Pancreas (tissue), 10 donors: Measurements from ENCODE around the gene MYADML2. TPM values are rescaled to one million over a fixed set of nuclear protein-coding genes. Genes with fewer than 3 reads are reported as not detected.

ENCODE experiments used
- ATAC-seq, 4 donors: fragments of 200-7000 bp; cut with Tn5 transposase; one replicate each; pipeline versions ENCODE4 v1.8.0 to v1.9.1; 2020; ENCODE audit warnings: mild to moderate bottlenecking in 4 of 4, moderate library complexity in 4 of 4
- DNase-seq, 6 donors: peaks; one replicate each; pipeline ENCODE4 v3.0.0-alpha.2; 2020
- FAIRE-seq: peaks from 2 replicates; lab custom pipeline; 2012; peaks lifted over from hg19 to GRCh38; lab: Jason Lieb, UNC
- H3K27ac ChIP-seq, 4 donors: fragments of 200-600 bp; sonication (generic); 1 replicate in 3 of 4; 2 replicates in 1 of 4; pipeline versions ENCODE4 v1.5.0 to v1.8.0; 2020
- H3K27me3 ChIP-seq, 4 donors: fragments of 200-600 bp; one replicate each; pipeline ENCODE4 v1.8.0; 2021
- H3K36me3 ChIP-seq, 3 donors: fragments of 200-600 bp; sonication (generic) in 1 of 3; one replicate each; pipeline versions ENCODE4 v1.5.0 to v1.8.0; 2020 to 2021
- H3K4me1 ChIP-seq, 3 donors: fragments of 200-600 bp; one replicate each; pipeline ENCODE4 v1.8.0; 2021
- H3K4me3 ChIP-seq, 4 donors: fragments of 200-600 bp; sonication (generic) in 2 of 4; one replicate each; pipeline versions ENCODE4 v1.5.0 to v1.8.0; 2020 to 2021
- H3K9me3 ChIP-seq, 4 donors: fragments of 200-600 bp; one replicate each; pipeline ENCODE4 v1.8.0; 2021
- CTCF ChIP-seq, 4 donors: fragments of 200-600 bp; sonication (generic) in 3 of 4; IDR thresholded peaks; one replicate each; pipeline versions ENCODE4 v1.5.0 to v1.8.0; 2021; ENCODE audit warnings: antibody characterized with exemption in 4 of 4
- WGBS, 2 donors: extraction: QIAGEN DNeasy Blood & Tissue Kit; methylation state at CpG; one replicate each; pipeline ENCODE4 v1.1.7; 2013; 5-methylcytosine and 5-hydroxymethylcytosine counted together
- intact Hi-C, 3 donors: fragments of 100-400 bp; cut with DNase I; formaldehyde crosslinking; loops; one replicate each; pipeline versions ENCODE4 v1.11.1 to v1.14.2; 2022
- polyA plus RNA-seq, 2 donors: library from polyadenylated mRNA; stranded (reverse); fragments of 200-250 nt; gene quantifications; one replicate each; pipeline ENCODE4 v1.2.3, GENCODE V29; 2013
- total RNA-seq, 6 donors: library from RNA; stranded (reverse); fragmentation: NEBNext Ultra II Directional in 4 of 6; extraction: Animal tissue kit (Norgen Biotek cat#: 25700) in 4 of 6; gene quantifications; one replicate each; pipeline versions ENCODE4 v1.2.1 to v1.2.4, GENCODE V29; 2021 to 2023
- donor health status: healthy with polysubstance abuse.
- donor health status: DM: no; HTN: no; CAD: no; lungs with moderate emphysema.
- donor health status: DM: no; HTN: no; CAD: no.
- donor health status: control.
- donor health status: control.
- donor health status: Bipolar disorder and iron deficiency.
- donor health status: DM: yes; HTN: yes; CAD: no.
- donor health status: DM: no; HTN: no; CAD: no.
- donor health status: DM: no; HTN: no; CAD: no.
- donor health status: DM: yes; HTN: yes; CAD: no.

Gene MYADML2
- total and polyA plus RNA-seq, 8 donors: not detected

GRCh38 chr17:81940538-81941483, 6.2 kb downstream of the MYADML2 start:
- 87 to 88% methylated on average over 56 of the region's 56 CpGs for WGBS, 2 donors
- intact Hi-C loops: no loop called here
- H3K27ac ChIP-seq: no peak overlapping the region
- no peaks in the 10 kb centered on the region for H3K36me3 ChIP-seq
- H3K27me3 ChIP-seq: no peaks in the 10 kb centered on the region
- no peaks in the 10 kb centered on the region for H3K9me3 ChIP-seq
- peak in 2 of 6 donors; percentile 30 to 57 for DNase-seq
- ATAC-seq: no peak
- no peak for TF ChIP-seq CTCF (IDR thresholded peaks at IDR 0.05)
- no peak overlapping the region for H3K4me3 ChIP-seq
- FAIRE-seq: no peak
- peaks cover 0 to 1% (median under 1%) of the 10 kb centered on the region in 3 donors for H3K4me1 ChIP-seq

- intact Hi-C loops: no loop called here
- Histone ChIP-seq H3K9me3 (no peaks in the 10 kb centered on the region), H3K27ac (no peak overlapping the region), H3K27me3 (no peaks in the 10 kb centered on the region), H3K4me1 (peaks cover 0 to 5% (median 3%) of the 10 kb centered on the region in 3 donors), H3K36me3 (no peaks in the 10 kb centered on the region), H3K4me3 (no peak overlapping the region)
- 81 to 82% methylated on average over 21 of the region's 21 CpGs for WGBS, 2 donors
- TF ChIP-seq CTCF (IDR thresholded peaks at IDR 0.05): no peak
- peak in 2 of 6 donors; percentile 34 to 58 for DNase-seq
- no peak for ATAC-seq
- FAIRE-seq: no peak
Observed at GRCh38 chr17:81939881-81940385, 7.1 kb downstream of the MYADML2 start.

- DNase-seq (peak in 2 of 6 donors; percentile 31 to 51), FAIRE-seq (no peak), ATAC-seq (no peak)
- H3K4me1 ChIP-seq: peaks cover 0 to 5% (median 3%) of the 10 kb centered on the region in 3 donors
- H3K36me3 ChIP-seq: no peaks in the 10 kb centered on the region
- H3K27me3 ChIP-seq: no peaks in the 10 kb centered on the region
- no peaks in the 10 kb centered on the region for H3K9me3 ChIP-seq
- 77 to 78% methylated on average over 15 of the region's 15 CpGs for WGBS, 2 donors
- no peak overlapping the region for H3K4me3 ChIP-seq
- TF ChIP-seq CTCF (IDR thresholded peaks at IDR 0.05): no peak
- intact Hi-C loops: no loop called here
- H3K27ac ChIP-seq: no peak overlapping the region
Observed at GRCh38 chr17:81939218-81939617, 7.8 kb downstream of the MYADML2 start.

- WGBS, 2 donors: 68 to 84% methylated on average over 6 of the region's 6 CpGs
- DNase-seq (peak in 2 of 6 donors; percentile 26 to 48), ATAC-seq (no peak), FAIRE-seq (no peak)
- H3K27me3 ChIP-seq: no peaks in the 10 kb centered on the region
- H3K4me1 ChIP-seq: peaks cover 0 to 5% (median 3%) of the 10 kb centered on the region in 3 donors
- no peak for TF ChIP-seq CTCF (IDR thresholded peaks at IDR 0.05)
- no peak overlapping the region for H3K27ac ChIP-seq
- H3K36me3 ChIP-seq: no peaks in the 10 kb centered on the region
- intact Hi-C loops: no loop called here
- H3K4me3 ChIP-seq: peak overlapping the region; percentile 52 to 74 (median 70)
- H3K9me3 ChIP-seq: no peaks in the 10 kb centered on the region
Observed at GRCh38 chr17:81935709-81936084, 11.3 kb downstream of the MYADML2 start.
